ENCODE results near the gene ELF4.

ELF4 gene

GRCh38 chrX:130051176-130051845, 59.0 kb downstream of the ELF4 start:
- in situ Hi-C loops (cut with HindIII; ENCODE audit: low sequenced_read_pairs) = no loop called here

DNA sequence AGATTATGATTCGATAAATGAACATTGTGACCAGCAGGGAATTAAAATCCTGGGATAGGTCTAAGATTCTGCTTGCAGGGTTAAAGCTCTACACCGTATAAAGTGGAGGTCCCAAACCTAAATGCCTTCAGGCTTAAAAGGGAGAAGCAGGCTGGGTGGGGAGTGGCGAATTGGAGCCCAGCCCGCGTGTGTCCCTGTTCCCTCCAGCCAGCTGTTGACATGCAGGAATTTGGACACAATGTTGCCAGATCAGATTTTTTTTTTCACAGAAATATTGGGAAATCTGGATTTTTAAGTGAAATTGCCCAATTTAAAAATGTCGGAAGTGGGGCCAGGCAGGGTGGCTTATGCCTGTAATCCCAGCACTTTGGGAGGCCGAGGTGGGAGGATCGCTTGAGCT, 60.5 kb downstream of the ELF4 start:
- in situ Hi-C loops (cut with HindIII; ENCODE audit: low sequenced_read_pairs) = no loop called here

DNA sequence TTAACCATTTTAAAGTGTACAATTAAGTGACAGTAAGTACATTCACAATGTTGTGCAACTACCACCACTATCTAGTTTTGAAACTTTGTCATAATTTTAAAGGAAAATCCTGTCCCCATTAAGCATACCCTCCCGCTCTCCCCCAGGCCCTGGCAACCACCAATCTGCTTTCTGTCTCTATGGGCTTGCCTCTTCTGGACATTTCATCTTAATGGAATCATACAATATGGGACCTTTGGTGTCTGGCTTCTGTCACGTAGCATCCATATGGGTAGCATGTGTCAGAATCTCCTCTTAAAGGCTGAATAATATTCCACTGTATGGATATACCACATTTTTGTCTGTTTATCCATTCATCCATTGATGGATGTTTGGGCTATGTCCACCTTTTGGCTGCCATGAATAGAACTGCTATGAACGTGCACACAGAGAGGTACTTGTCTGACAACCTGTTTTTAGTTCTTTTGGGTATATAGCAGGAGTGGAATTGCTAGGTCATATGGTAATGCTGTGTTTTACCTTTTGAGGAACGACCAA, 61.5 kb downstream of the ELF4 start:
- in situ Hi-C loops (cut with HindIII; ENCODE audit: low sequenced_read_pairs) = no loop called here

DNA sequence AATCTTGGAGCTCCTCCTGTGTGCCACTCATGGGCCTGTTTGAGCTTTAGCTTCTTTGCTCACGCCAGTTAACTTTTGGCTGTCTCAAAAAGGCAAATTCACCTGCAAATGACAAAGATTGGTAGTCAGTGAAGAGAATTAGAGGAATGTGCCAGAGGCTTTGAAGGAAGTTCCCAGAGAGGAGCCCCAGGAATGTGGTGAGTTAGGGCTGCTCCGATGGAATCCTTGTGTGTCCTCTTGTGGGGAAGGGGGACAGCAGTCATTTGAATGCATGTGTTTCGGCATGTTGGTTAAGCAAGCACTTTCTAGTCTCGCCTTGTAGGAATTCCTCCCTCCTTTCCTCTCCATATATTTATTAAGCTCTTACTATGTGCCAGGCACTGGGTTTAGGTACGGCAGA, 62.9 kb downstream of the ELF4 start:
- in situ Hi-C loops (cut with HindIII; ENCODE audit: low sequenced_read_pairs) = no loop called here

DNA sequence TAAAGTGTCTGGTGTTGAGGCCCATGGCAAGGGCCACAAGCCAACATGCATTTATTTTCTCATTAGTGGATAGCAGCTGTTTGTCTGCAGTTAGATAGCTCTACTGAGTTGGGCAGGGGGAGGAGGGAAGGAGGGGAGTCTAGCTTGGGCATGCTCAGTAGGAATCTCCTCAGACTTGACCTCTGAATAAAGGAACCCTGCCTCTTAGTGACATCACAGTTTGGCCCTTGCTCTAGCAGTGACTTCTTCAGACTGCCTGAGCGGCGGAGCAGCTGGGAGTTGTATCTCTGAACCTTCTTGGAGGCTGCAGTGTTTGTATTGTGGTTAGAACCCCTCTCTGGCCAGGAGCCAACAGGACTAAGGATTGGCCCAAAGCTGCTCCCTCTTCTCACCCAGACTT, 70.5 kb downstream of the ELF4 start:
- in situ Hi-C loops (cut with HindIII; ENCODE audit: low sequenced_read_pairs) = no loop called here

DNA sequence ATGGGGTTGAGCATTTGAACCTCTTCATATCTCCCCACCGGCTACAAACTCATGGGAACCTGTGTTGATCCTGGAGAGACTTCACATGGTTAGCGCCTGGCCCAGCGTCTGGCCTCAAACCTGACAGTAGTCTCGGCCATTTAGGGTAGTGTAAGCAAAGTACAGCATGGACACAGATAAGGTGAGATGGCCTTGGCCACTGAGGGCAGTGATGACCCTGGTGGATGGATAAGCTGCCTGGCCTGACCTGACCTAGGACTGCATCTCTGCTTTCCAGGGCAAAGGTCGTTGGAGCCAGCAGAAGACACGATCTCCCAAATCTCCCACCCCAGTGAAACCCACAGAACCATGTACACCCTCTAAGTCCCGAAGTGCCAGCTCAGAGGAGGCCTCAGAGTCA, 76.1 kb downstream of the ELF4 start:
- in situ Hi-C loops (cut with HindIII; ENCODE audit: low sequenced_read_pairs) = no loop called here

DNA sequence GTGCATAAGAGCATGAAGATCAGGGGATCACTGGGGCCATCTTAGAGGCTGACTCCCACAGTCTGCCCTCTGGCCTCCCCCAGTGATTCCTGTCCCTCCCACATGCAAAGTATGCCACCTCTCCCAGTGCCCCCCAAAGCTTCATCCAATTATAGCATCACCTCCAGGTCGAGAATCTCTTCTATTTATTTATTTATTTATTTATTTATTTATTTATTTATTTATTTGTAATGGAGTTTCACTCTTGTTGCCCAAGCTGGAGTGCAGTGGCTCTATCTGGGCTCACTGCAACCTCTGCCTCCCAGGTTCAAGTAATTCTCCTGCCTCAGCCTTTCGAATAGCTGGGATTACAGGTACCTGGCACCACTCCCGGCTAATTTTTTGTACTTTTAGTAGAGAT, 77.7 kb downstream of the ELF4 start:
- in situ Hi-C loops (cut with HindIII; ENCODE audit: low sequenced_read_pairs) = no loop called here

GRCh38 chrX:130030826-130031225, 79.5 kb downstream of the ELF4 start:
- in situ Hi-C loops (cut with HindIII; ENCODE audit: low sequenced_read_pairs) = no loop called here

- in situ Hi-C loops (cut with HindIII; ENCODE audit: low sequenced_read_pairs) = no loop called here
These were observed 82.1 kb downstream of the ELF4 start for GRCh38 chrX:130028196-130028595.

GRCh38 chrX:130027569-130027968, 82.7 kb downstream of the ELF4 start:
- in situ Hi-C loops (cut with HindIII; ENCODE audit: low sequenced_read_pairs) = no loop called here

- in situ Hi-C loops (cut with HindIII; ENCODE audit: low sequenced_read_pairs) = no loop called here
These were observed 85.0 kb downstream of the ELF4 start for GRCh38 chrX:130025256-130025655.

GRCh38 chrX:130024127-130024526, 86.2 kb downstream of the ELF4 start:
- in situ Hi-C loops (cut with HindIII; ENCODE audit: low sequenced_read_pairs) = no loop called here

DNA sequence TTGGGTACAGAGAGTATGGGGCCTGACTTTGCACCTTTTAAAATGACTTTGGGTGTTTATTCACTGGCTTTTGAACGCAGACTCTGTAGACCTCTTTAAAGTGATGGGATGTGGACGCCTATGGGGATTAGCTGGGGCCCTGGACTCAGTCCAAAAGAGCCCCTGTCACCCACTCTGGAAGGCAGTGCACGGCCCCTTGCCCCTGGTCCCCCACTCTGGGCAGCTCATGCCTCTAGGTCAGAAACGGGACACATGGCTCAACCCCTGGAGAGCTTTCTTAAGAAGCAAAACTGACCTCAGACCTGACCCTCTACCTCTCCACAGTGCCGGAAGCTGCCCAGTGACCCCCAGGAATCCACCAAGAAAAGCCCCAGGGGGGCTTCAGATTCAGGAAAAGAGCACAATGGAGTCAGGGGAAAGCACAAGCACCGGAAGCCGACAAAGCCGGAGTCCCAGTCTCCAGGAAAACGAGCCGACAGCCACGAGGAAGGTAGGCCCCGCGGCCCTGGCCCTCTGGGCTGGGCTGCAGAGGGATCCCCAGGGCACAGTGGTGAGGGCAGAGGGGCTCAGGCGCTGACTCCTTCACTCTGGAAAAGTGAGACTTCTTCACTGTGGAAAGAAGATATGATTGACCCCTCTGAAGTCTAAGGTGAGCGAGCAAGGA, 89.5 kb downstream of the ELF4 start:
- in situ Hi-C loops (cut with HindIII; ENCODE audit: low sequenced_read_pairs) = no loop called here

GRCh38 chrX:130018143-130018542, 92.2 kb downstream of the ELF4 start:
- in situ Hi-C loops (cut with HindIII; ENCODE audit: low sequenced_read_pairs) = no loop called here

- in situ Hi-C loops (cut with HindIII; ENCODE audit: low sequenced_read_pairs) = no loop called here
These were observed 95.1 kb downstream of the ELF4 start for GRCh38 chrX:130015181-130015580.
